Esophagus muscularis mucosa (tissue), 4 donors: Measurements from ENCODE around the gene HHLA2.

Source experiments
- EP300 ChIP-seq: sonication (generic); formaldehyde crosslinking; IDR thresholded peaks from one replicate; pipeline ENCODE4 v1.6.1; 2017; ENCODE audit warnings: antibody characterized with exemption
- POLR2A ChIP-seq: fragments of 450-650 bp; IDR thresholded peaks from one replicate; pipeline ENCODE4 v1.6.1; 2017; ENCODE audit warnings: antibody characterized with exemption, moderate library complexity, mild to moderate bottlenecking, low read depth
- POLR2AphosphoS5 ChIP-seq, 2 donors: sonication (generic); formaldehyde crosslinking; IDR thresholded peaks; one replicate each; pipeline ENCODE4 v1.6.1; 2017; ENCODE audit warnings: antibody characterized with exemption in 2 of 2
- TF ChIP-seq, protein P1 (sequence below), 3 experiments: fragments of 200-600 bp in 2 of 3; fragments of 450-650 bp in 1 of 3; sonication (generic) in 2 of 3; IDR thresholded peaks; one replicate each; pipeline ENCODE4 v1.5.1; 2017 to 2019; ENCODE audit warnings: antibody characterized with exemption in 3 of 3, mild to moderate bottlenecking in 2 of 3, moderate library complexity in 1 of 3

DNA sequence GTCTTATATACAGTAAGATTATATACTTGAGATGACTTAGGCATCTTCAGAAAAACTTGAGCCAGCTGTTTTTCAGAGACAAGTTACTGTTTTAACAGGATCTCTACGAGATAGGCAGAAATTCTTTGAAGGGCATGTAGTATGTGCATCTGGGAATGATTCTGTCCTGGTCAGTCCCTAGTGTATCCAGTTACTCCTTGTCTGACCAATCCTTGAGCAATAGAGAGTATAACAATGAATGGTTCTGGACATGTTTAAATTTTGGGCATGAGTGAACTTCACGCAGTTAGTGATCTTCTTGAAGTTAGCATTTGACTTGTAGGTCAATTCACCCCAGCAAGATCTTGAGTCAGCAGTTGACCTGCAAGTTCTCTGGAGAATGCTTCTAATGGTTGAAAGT is 24.7 kb upstream of the HHLA2 start:
- TF ChIP-seq, protein P1, sequence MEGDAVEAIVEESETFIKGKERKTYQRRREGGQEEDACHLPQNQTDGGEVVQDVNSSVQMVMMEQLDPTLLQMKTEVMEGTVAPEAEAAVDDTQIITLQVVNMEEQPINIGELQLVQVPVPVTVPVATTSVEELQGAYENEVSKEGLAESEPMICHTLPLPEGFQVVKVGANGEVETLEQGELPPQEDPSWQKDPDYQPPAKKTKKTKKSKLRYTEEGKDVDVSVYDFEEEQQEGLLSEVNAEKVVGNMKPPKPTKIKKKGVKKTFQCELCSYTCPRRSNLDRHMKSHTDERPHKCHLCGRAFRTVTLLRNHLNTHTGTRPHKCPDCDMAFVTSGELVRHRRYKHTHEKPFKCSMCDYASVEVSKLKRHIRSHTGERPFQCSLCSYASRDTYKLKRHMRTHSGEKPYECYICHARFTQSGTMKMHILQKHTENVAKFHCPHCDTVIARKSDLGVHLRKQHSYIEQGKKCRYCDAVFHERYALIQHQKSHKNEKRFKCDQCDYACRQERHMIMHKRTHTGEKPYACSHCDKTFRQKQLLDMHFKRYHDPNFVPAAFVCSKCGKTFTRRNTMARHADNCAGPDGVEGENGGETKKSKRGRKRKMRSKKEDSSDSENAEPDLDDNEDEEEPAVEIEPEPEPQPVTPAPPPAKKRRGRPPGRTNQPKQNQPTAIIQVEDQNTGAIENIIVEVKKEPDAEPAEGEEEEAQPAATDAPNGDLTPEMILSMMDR (IDR thresholded peaks at IDR 0.05): no peak
- TF ChIP-seq POLR2A (no peak), POLR2AphosphoS5 (IDR thresholded peaks at IDR 0.05) (no peak), EP300 (no peak)
